Neural cell (in vitro differentiated cells): ENCODE measurements around the gene SSR4. TPM values are rescaled to one million over a fixed set of nuclear protein-coding genes. Genes with fewer than 3 reads are reported as not detected.

ENCODE experiments used
- H2AFZ ChIP-seq: fragments of 200-600, 300-800 bp; sonication (generic), shearing (Covaris generic); 2 replicates; pipeline ENCODE4 v1.6.0; 2014; ENCODE audit warnings: low read depth, mild to moderate bottlenecking, antibody characterized with exemption, low read length, moderate library complexity
- H3F3A ChIP-seq: fragments of 200-600 bp; shearing (Covaris generic); 2 replicates; pipeline ENCODE4 v1.6.1; 2016; ENCODE audit warnings: mild to moderate bottlenecking, moderate library complexity, mixed read lengths, antibody characterized with exemption, low read length; ENCODE audit not compliant: insufficient read depth, poor library complexity, severe bottlenecking
- H3K27ac ChIP-seq: fragments of 200-600, 300-800 bp; sonication (generic), shearing (Covaris generic); 2 replicates; pipeline ENCODE4 v1.5.1; 2014; ENCODE audit warnings: mild to moderate bottlenecking, low read length, moderate library complexity
- H3K27me3 ChIP-seq: fragments of 300-800, 200-600 bp; sonication (generic), shearing (Covaris generic); 2 replicates; pipeline ENCODE4 v1.6.0; 2014; ENCODE audit warnings: mild to moderate bottlenecking, low read depth, low read length, moderate library complexity; ENCODE audit not compliant: insufficient read depth
- H3K36me3 ChIP-seq: fragments of 300-800, 200-600 bp; sonication (generic), shearing (Covaris generic); 2 replicates; pipeline ENCODE4 v1.5.1; 2014; ENCODE audit warnings: mild to moderate bottlenecking, antibody characterized with exemption, low read length, moderate library complexity; ENCODE audit not compliant: insufficient read depth
- H3K4me2 ChIP-seq: fragments of 300-800, 200-600 bp; sonication (generic), shearing (Covaris generic); 2 replicates; pipeline ENCODE4 v1.6.0; 2014; ENCODE audit warnings: mild to moderate bottlenecking, low read length
- H3K4me3 ChIP-seq: fragments of 300-800, 200-600 bp; sonication (generic), shearing (Covaris generic); 2 replicates; pipeline ENCODE4 v1.5.1; 2014; ENCODE audit warnings: mild to moderate bottlenecking, low read length, moderate library complexity
- H3K79me2 ChIP-seq: fragments of 200-600 bp; shearing (Covaris generic); replicated peaks from 2 replicates; pipeline ENCODE4 v1.6.0; 2014; ENCODE audit warnings: mild to moderate bottlenecking, low read length, moderate library complexity; ENCODE audit not compliant: insufficient read depth
- H3K9ac ChIP-seq: fragments of 300-800, 200-600 bp; sonication (generic), shearing (Covaris generic); 2 replicates; pipeline ENCODE4 v1.6.1; 2016; ENCODE audit warnings: mild to moderate bottlenecking, low read length, mixed read lengths
- H3K9me2 ChIP-seq: fragments of 200-600 bp; shearing (Covaris generic); 2 replicates; pipeline ENCODE4 v1.6.1; 2016; ENCODE audit warnings: mild to moderate bottlenecking, low read length, mixed read lengths; ENCODE audit not compliant: insufficient read depth
- H3K9me3 ChIP-seq: fragments of 200-600, 300-800 bp; sonication (generic), shearing (Covaris generic); 2 replicates; pipeline ENCODE4 v1.6.1; 2016; ENCODE audit warnings: mild to moderate bottlenecking, mixed run types, low read length, moderate library complexity, mixed read lengths
- H4K20me1 ChIP-seq: fragments of 200-600 bp; shearing (Covaris generic); 2 replicates; pipeline ENCODE4 v1.6.1; 2016; ENCODE audit warnings: mild to moderate bottlenecking, mixed run types; ENCODE audit not compliant: insufficient read depth
- CTCF ChIP-seq: fragments of 450-650 bp; IDR thresholded peaks from 2 replicates; pipeline ENCODE4 v1.5.1; 2014; ENCODE audit warnings: antibody characterized with exemption, mild to moderate bottlenecking, moderate library complexity; ENCODE audit not compliant: poor library complexity, severe bottlenecking
- EP300 ChIP-seq: fragments of 450-650 bp; conservative IDR thresholded peaks from 2 replicates; pipeline ENCODE4 v1.6.1; 2014; ENCODE audit warnings: antibody characterized with exemption, mild to moderate bottlenecking, moderate library complexity; ENCODE audit not compliant: poor library complexity, severe bottlenecking
- MXI1 ChIP-seq: fragments of 450-650 bp; conservative IDR thresholded peaks from 2 replicates; pipeline ENCODE4 v1.6.1; 2014; ENCODE audit warnings: antibody characterized with exemption, mild to moderate bottlenecking; ENCODE audit not compliant: poor library complexity, severe bottlenecking
- RAD21 ChIP-seq: fragments of 450-650 bp; conservative IDR thresholded peaks from 2 replicates; pipeline ENCODE4 v1.6.1; 2014; ENCODE audit warnings: antibody characterized with exemption, mild to moderate bottlenecking, moderate library complexity
- REST ChIP-seq: IDR thresholded peaks from 2 replicates; pipeline ENCODE4 v1.6.1; 2012; ENCODE audit warnings: borderline replicate concordance
- TAF1 ChIP-seq: IDR thresholded peaks from 2 replicates; pipeline ENCODE4 v1.6.1; 2012; ENCODE audit warnings: low read depth
- polyA plus RNA-seq: library from polyadenylated mRNA; depleted of rRNA; stranded (reverse); fragments of >200 nt; gene quantifications from 2 replicates; pipeline ENCODE4 v1.2.3, GENCODE V29; 2014

Gene SSR4
- polyA plus RNA-seq, 1 donor from 2014 or later, result 186 TPM

- H3K27me3 ChIP-seq, result no peaks in the 10 kb centered on the region
- H3K9me3 ChIP-seq, result no peaks in the 10 kb centered on the region
- H3K27ac ChIP-seq, result no peak overlapping the region
- no peak overlapping the region for H3K4me2 ChIP-seq
- no peaks in the 10 kb centered on the region for H3F3A ChIP-seq
- no peaks in the 10 kb centered on the region for H3K9me2 ChIP-seq
- no peak overlapping the region for H3K4me3 ChIP-seq
- no peak overlapping the region for H2AFZ ChIP-seq
- H4K20me1 ChIP-seq, result no peaks in the 10 kb centered on the region
- H3K9ac ChIP-seq, result no peak overlapping the region
- no peaks in the 10 kb centered on the region for H3K36me3 ChIP-seq
- TF ChIP-seq CTCF (no peak), REST (no peak)
- H3K79me2 ChIP-seq, result peaks cover 5% of the 10 kb centered on the region
Measured at GRCh38 chrX:153803211-153804099, 9.0 kb downstream of the SSR4 start.

- Histone ChIP-seq H3K9ac (no peak overlapping the region), H3K27ac (no peak overlapping the region), H3K9me3 (no peaks in the 10 kb centered on the region), H3K79me2 (peaks cover 9% of the 10 kb centered on the region), H3K4me3 (no peak overlapping the region), H3K9me2 (no peaks in the 10 kb centered on the region), H4K20me1 (no peaks in the 10 kb centered on the region), H3K36me3 (no peaks in the 10 kb centered on the region), H3F3A (no peaks in the 10 kb centered on the region), H3K27me3 (no peaks in the 10 kb centered on the region), H2AFZ (no peak overlapping the region), H3K4me2 (no peak overlapping the region)
- TF ChIP-seq CTCF (no peak), MXI1 (no peak), TAF1 (no peak), REST (no peak), RAD21 (no peak), EP300 (no peak)
Measured at GRCh38 chrX:153804100-153804595, 9.7 kb downstream of the SSR4 start.
